Stimulated activated CD4-positive, alpha-beta T cell treated with anti-CD3 and anti-CD28 coated beads, Interleukin-15, amount 100 ng/mL, for 48 hours (primary cell): Measurements from ENCODE around the gene POLR2A.
"Not testable (repeated sequence)": the region's sequence is repeated elsewhere in the genome, so short reads cannot be mapped to it uniquely, and the experiment has no call there.

Experiments used
- DNase-seq, 2 donors: peaks; one replicate each; pipeline ENCODE4 v3.0.0-alpha.2; 2020; ENCODE audit warnings: low read depth in 2 of 2

The POLR2A gene

GRCh38 chr17:7460850-7461660 is 23.1 kb upstream of the POLR2A start:
- no peak for DNase-seq

GRCh38 chr17:7462474-7463371 is 21.4 kb upstream of the POLR2A start:
- no peak for DNase-seq

- no peak for DNase-seq
Measured at GRCh38 chr17:7463372-7463846, 20.8 kb upstream of the POLR2A start.

GRCh38 chr17:7464081-7464480 is 20.1 kb upstream of the POLR2A start:
- no peak for DNase-seq

GRCh38 chr17:7465597-7466275 is 18.4 kb upstream of the POLR2A start:
- DNase-seq, result no peak

GRCh38 chr17:7466318-7466638 is 17.9 kb upstream of the POLR2A start:
- DNase-seq, result no peak

GRCh38 chr17:7466639-7467341 is 17.4 kb upstream of the POLR2A start:
- DNase-seq, result no peak

GRCh38 chr17:7467498-7467897 is 16.7 kb upstream of the POLR2A start:
- no peak for DNase-seq

GRCh38 chr17:7468290-7468689 is 15.9 kb upstream of the POLR2A start:
- no peak for DNase-seq

GRCh38 chr17:7468804-7469389 is 15.3 kb upstream of the POLR2A start:
- DNase-seq, result no peak

GRCh38 chr17:7469843-7470242 is 14.3 kb upstream of the POLR2A start:
- not testable (repeated sequence) for DNase-seq

GRCh38 chr17:7470457-7470973 is 13.7 kb upstream of the POLR2A start:
- not testable (repeated sequence) for DNase-seq

GRCh38 chr17:7471729-7472128 is 12.4 kb upstream of the POLR2A start:
- DNase-seq, result no peak

- DNase-seq, result not testable (repeated sequence)
Measured at GRCh38 chr17:7474767-7475166, 9.4 kb upstream of the POLR2A start.

- DNase-seq, result no peak
Measured at GRCh38 chr17:7475764-7476422, 8.3 kb upstream of the POLR2A start.

GRCh38 chr17:7476494-7476893 is 7.7 kb upstream of the POLR2A start:
- no peak for DNase-seq

GRCh38 chr17:7476951-7477350 is 7.2 kb upstream of the POLR2A start:
- DNase-seq, result no peak

GRCh38 chr17:7477392-7478275 is 6.5 kb upstream of the POLR2A start:
- no peak for DNase-seq
